ENCODE results near the gene GNB4.

The GNB4 gene

GRCh38 chr3:179451265-179452175 lies at the start of gene GNB4:
TSS of gene GNB4 (minus strand) at chr3:179451470. CDS start at chr3:179426200, 25,270 bp downstream.
- TF ChIP-seq CTCF (IDR thresholded peaks at IDR 0.05; ENCODE audit: control insufficient read depth, insufficient read depth, low read depth, low read length, missing control alignments): no peak
- peak; percentile 40 for DNase-seq (ENCODE audit: low read depth)
- H3K4me3 ChIP-seq (ENCODE audit: control insufficient read depth, low read depth, low read length): peak within 1 kb of the TSS; percentile 94

GRCh38 chr3:179495483-179495882 lies 44.2 kb upstream of the GNB4 start:
- DNase-seq (ENCODE audit: low read depth): no peak
- no peak overlapping the region for H3K4me3 ChIP-seq (ENCODE audit: control insufficient read depth, low read depth, low read length)
- TF ChIP-seq CTCF (IDR thresholded peaks at IDR 0.05; ENCODE audit: control insufficient read depth, insufficient read depth, low read depth, low read length, missing control alignments): no peak

- no peak for DNase-seq (ENCODE audit: low read depth)
- H3K4me3 ChIP-seq (ENCODE audit: control insufficient read depth, low read depth, low read length): no peak overlapping the region
- no peak for TF ChIP-seq CTCF (IDR thresholded peaks at IDR 0.05; ENCODE audit: control insufficient read depth, insufficient read depth, low read depth, low read length, missing control alignments)
These were observed 42.0 kb upstream of the GNB4 start for GRCh38 chr3:179493260-179493659.

- no peak for TF ChIP-seq CTCF (IDR thresholded peaks at IDR 0.05; ENCODE audit: control insufficient read depth, insufficient read depth, low read depth, low read length, missing control alignments)
- no peak for DNase-seq (ENCODE audit: low read depth)
- H3K4me3 ChIP-seq (ENCODE audit: control insufficient read depth, low read depth, low read length): no peak overlapping the region
These were observed 36.9 kb upstream of the GNB4 start for GRCh38 chr3:179488213-179488612.

GRCh38 chr3:179486806-179487205 lies 35.5 kb upstream of the GNB4 start:
- no peak for TF ChIP-seq CTCF (IDR thresholded peaks at IDR 0.05; ENCODE audit: control insufficient read depth, insufficient read depth, low read depth, low read length, missing control alignments)
- H3K4me3 ChIP-seq (ENCODE audit: control insufficient read depth, low read depth, low read length): no peak overlapping the region
- DNase-seq (ENCODE audit: low read depth): no peak

GRCh38 chr3:179482857-179483256 lies 31.6 kb upstream of the GNB4 start:
- no peak overlapping the region for H3K4me3 ChIP-seq (ENCODE audit: control insufficient read depth, low read depth, low read length)
- TF ChIP-seq CTCF (IDR thresholded peaks at IDR 0.05; ENCODE audit: control insufficient read depth, insufficient read depth, low read depth, low read length, missing control alignments): no peak
- DNase-seq (ENCODE audit: low read depth): no peak
